Bronchial smooth muscle cell (primary cell): Measurements from ENCODE around the gene SNAPIN. TPM values are rescaled to one million over a fixed set of nuclear protein-coding genes. Genes with fewer than 3 reads are reported as not detected.

Experiments
- total RNA-seq: library from RNA; depleted of rRNA; stranded (reverse); fragments of >200 nt; gene quantifications from 2 replicates; pipeline ENCODE4 v1.2.1, GENCODE V29; 2014

Gene SNAPIN, protein sequence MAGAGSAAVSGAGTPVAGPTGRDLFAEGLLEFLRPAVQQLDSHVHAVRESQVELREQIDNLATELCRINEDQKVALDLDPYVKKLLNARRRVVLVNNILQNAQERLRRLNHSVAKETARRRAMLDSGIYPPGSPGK
- total RNA-seq: 42.7 and 50.9 TPM in 2 replicates

DNA sequence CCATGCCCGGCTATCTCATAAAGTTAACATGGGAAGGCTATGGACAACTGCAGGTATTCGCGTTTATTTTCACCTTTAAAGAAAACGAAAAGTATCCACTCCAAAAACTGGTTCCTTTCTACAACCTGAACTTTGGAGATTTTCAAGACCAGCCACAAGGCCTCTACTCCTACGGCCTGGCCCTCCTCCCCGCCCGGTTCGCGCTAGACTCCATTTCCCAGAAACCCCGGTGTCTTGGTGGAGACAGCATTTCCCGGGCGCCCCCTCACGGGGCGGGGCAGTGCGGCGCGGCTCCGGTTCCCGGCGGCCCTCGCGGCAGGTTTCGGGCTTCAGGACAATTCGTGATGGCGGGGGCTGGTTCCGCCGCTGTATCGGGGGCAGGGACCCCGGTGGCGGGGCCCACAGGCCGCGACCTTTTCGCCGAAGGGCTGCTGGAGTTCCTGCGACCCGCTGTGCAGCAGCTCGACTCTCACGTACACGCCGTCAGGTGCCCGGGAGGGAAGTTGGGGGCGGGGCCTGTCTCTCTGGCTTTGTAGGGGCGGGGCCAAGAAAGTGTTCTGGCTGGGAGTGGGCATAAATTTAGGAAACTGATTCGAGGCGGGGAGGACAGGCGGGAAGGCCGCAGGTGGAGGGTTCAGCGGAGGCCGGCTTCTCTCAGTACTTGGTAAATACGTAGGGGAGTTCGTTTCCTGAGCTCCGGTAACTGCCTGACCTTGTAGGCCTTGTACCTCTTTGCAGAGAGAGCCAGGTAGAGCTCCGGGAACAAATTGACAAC lies at the start of gene SNAPIN:
TSS of gene SNAPIN (plus strand) at position 304 of the 775 bp plus-strand sequence. CDS start at position 345, 41 bp downstream.

DNA sequence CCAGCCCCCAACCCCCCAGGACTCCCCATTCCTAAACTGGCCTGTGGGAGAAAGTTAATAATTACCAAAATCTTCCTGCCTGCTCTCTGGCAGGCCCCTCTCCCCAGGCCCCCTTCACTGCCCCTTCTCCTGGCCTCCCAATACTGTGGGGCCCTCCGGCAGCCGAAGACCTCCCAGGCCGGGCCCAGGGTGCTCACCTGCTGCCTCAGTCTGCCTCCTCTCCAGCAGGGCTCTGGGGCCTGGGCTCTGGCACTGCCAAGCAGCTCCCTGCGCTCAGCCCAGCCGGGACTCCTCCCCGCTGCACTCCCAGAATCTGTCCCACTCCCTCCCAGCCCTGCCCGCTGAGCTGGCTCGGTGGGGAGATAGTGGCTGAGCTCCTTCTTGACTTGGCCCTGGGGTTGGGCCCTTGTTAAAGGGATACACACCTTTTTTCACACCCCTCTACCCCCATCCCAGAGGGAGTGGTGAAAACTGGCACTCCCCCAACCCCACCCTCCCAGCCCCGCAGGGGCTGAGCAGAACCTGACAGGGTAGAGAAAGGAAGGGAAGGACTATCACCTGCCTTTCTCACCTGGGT lies 45.7 kb upstream of the SNAPIN start, which contains the start of gene S100A16:
TSS of gene S100A16 (minus strand) at position 383 of the 577 bp plus-strand sequence. CDS start 4,986 bp downstream, outside the sequence.

DNA sequence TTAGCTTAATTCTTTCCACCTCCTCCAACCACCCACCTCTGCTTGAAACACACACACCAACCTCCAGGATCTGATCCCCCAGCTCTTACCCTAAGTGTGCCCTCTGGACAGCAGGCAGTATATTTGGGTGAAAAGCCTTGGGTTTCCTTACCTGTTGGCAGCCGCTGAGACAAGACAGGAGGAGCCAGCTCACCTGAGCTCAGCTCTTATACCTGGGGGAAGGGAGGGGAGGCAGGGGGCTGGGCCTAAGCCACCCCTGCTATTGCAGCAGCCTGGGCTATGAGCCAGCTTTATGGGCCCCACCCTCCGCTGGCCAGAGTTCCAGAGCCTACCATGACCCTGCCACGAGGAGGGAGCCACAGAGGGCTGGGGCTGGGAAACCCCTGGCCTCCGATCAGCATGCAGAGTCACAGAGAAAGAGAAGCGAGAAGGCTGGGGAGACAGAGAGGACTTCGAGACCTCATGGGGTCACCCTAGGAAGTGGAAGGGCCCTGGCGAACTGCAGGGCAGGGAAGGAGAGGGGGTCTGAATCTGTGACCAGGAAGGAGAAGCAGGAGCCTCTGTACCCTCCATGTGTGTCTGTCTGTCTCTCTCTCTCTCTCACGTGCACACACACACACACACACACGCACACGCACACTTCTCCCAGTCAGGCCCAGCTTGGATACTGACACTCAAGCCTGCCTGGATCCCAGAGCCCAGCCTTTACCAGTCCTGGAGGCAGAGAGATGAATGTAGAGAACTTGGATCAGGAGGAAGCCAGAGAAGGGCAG lies 42.2 kb upstream of the SNAPIN start, which contains the start of gene S100A14:
TSS of gene S100A14 (minus strand) at position 182 of the 773 bp plus-strand sequence. CDS start 467 bp downstream, outside the sequence.

DNA sequence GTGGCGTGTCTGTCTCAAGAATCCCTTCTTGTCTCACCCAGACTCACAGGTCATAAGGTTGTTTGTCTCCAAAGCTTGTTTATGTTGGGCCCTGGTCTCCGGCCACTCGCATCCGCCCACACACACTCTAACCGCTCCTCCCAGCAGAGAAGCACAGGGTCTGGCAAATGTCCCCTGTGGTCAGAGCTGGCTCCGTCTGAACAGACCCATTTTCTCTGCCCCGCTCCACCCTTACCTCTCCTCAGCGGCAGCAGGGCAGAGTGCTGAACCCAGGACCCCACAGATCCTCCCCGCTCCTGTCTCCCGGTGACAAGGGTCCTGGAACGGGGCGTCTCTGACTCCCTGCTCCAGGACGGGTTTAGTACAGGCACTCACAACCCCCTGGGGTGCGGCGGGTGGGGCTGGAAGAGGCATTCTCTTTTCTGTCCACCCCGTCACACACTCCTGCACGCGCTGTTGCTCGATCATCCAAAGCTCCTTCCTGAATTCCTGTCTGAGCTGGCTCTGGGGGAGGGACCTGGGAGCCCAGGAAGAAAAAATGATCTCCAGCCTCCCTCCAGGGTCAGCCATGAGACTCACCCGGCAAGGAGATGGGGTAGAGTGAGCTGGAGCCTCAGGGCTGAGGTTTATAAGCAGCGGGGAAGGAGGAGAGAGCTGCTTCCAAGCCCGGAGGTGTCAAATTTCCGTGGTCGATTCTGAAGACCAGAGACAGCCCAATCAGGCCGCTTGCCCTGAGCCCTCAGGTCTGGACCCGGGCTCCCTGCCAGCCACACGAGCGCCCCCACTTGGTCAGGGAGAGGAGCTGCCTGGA lies 31.4 kb upstream of the SNAPIN start, which contains the start of gene S100A13:
TSS of gene S100A13 (minus strand) at position 602 of the 811 bp plus-strand sequence. CDS start 1,033 bp downstream, outside the sequence.

DNA sequence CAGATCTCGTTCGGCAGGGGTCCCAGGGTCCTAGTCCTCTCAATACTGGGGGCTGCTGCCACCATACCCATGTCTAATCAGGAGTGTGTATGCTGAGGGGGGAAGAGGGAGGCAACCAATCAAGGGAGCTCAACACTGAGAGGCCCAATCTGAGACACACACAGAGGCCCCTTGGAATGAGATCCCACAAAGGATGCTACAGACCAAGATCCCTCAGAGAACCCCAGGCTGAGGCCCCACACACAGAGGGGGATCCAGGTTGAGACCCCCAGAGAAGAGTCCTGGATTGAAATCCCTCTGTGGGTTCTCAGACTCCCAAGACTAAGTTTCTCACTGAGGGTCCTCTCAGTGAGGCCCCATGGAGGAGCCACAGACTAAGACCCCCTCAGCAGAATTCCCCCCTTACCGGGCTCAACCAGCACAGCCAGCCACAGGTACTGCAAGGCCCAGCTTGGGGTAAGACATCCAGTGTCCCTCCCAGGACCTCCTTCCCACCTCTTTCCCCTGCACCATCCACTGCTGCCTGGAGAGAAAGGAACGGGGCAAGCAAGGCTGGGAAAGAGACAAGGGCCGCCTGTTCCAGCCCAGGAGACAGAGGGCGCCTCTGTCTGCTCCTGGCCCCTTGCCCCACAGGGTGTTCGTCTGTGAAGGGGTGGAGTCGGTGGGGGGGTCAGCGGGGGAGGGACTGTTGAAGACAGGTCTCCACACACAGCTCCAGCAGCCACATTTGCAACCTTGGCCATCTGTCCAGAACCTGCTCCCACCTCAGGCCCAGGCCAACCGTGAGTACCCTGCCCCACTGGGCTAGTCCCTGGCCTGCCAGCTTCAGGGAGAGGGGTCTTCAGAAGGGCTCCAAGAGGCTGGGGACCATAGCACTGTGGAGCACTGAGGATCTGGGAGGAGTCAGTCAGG lies 30.5 kb upstream of the SNAPIN start, which contains the start of gene S100A1:
TSS of gene S100A1 (plus strand) at position 720 of the 912 bp plus-strand sequence. CDS start 2,088 bp downstream, outside the sequence.

DNA sequence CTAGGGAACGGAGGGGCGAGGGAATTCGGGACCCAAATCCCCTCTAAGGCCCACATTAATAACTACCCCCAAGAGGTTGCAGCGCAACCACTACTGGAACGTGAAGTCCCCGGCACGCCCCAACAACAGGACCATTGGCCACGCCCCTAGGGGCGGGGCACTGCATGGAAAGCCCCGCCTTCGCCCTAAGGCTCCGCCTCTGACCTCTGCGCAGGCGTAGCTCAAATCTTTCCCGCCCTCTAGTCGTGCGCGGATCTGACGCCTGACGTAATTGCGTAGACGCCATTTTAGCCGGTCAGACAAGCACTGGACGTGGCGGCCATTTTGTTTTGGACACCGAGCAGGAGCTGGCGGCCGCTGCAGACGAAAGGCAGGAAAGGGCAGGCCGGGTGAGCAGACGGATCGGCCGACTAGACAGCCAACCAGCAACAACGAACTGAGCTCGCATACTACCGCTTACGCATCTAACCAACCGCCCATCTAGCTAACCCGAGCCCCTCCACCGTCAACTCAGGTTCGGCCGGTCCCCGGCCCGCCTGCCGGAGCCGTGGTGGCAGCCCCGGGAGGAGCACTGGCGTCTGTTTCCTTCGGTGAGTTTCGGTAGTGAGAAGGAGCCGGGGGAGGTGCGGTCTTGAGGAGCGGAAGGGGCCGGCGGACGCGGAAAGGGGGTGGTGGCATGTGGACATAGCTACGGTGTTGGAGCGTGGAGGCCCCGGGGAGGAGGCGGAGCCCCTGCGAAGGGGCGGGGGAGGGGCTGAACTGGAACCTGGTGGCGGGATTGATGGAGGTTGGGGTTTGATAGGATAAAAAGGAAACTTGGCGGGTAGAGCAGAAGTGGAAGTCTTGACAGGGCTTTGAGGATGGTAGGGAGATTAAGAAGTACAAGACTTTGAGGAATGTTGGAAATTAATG lies 24.5 kb upstream of the SNAPIN start, which contains the start of gene CHTOP:
TSS of gene CHTOP (plus strand) at position 313 of the 912 bp plus-strand sequence. CDS start 2,523 bp downstream, outside the sequence.

DNA sequence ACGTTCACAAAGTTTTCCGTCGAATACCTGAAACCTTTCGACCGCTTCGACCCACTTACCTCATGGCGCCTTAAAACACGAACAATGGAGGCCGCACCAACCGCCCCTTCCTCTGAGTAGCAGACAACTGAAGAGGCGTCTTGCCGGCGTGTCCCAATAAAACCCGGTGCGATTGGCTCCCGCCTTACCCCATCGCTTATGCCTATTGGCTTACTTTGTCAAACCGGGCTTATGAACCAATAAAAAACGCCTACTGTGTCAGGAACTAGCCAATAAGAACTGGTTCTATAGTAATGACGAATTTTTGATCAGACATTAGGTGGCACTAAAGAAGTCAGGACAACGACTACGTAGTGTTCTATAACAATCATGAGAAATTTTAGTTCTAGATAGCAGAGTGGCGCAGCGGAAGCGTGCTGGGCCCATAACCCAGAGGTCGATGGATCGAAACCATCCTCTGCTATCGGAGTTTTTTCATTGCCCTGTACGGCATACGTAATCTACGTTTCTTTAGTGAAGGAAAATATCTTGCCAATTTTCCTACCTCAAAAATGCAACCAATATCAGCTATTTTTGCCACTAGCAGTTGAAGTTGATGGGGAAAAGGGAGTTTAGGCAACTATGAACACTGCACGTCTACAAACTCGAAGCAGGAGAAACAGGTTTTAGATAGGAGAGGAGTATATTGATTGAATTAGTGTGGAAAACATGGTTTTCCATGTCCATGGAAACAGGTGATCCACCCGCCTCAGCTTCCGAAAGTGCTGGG lies 12.5 kb downstream of the SNAPIN start, which contains the start of gene ILF2:
TSS of gene ILF2 (minus strand) at position 135 of the 769 bp plus-strand sequence. CDS start at position 64, 71 bp downstream.

DNA sequence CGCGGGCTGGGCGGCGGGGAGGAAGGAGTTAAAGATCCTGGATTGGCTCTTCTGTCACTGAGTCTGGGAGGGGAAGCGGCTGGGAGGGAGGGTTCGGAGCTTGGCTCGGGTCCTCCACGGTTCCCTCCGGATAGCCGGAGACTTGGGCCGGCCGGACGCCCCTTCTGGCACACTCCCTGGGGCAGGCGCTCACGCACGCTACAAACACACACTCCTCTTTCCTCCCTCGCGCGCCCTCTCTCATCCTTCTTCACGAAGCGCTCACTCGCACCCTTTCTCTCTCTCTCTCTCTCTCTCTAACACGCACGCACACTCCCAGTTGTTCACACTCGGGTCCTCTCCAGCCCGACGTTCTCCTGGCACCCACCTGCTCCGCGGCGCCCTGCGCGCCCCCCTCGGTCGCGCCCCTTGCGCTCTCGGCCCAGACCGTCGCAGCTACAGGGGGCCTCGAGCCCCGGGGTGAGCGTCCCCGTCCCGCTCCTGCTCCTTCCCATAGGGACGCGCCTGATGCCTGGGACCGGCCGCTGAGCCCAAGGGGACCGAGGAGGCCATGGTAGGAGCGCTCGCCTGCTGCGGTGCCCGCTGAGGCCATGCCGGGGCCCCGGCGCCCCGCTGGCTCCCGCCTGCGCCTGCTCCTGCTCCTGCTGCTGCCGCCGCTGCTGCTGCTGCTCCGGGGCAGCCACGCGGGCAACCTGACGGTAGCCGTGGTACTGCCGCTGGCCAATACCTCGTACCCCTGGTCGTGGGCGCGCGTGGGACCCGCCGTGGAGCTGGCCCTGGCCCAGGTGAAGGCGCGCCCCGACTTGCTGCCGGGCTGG lies 20.2 kb downstream of the SNAPIN start, which contains the start of gene NPR1:
TSS of gene NPR1 (plus strand) at position 170 of the 818 bp plus-strand sequence. CDS start at position 591, 421 bp downstream.

Other genes starting within 250 kb of the SNAPIN start
- gene S100A7A, start 242.2 kb upstream of the SNAPIN start, total RNA-seq: not detected in 2 replicates
- not detected in 2 replicates for gene S100A7, start 198.1 kb upstream of the SNAPIN start, total RNA-seq
- gene S100A6, start 122.7 kb upstream of the SNAPIN start, total RNA-seq: 4,155 and 5,808 TPM in 2 replicates
- 0.77 TPM in 1 of 2 replicates, not detected in the other for gene S100A5, start 117.8 kb upstream of the SNAPIN start, total RNA-seq
- gene S100A4, start 112.9 kb upstream of the SNAPIN start, total RNA-seq: 471 and 540 TPM in 2 replicates
- gene S100A3, start 109.4 kb upstream of the SNAPIN start, total RNA-seq: 4.3 and 9.6 TPM in 2 replicates
- gene S100A2, start 92.9 kb upstream of the SNAPIN start, total RNA-seq: 3.6 and 3.8 TPM in 2 replicates
- 140 and 155 TPM in 2 replicates for gene S100A16, start 45.6 kb upstream of the SNAPIN start, total RNA-seq
- 0.47 and 2.1 TPM in 2 replicates for gene S100A14, start 42.4 kb upstream of the SNAPIN start, total RNA-seq
- gene S100A13, start 31.2 kb upstream of the SNAPIN start, total RNA-seq: 275 and 496 TPM in 2 replicates
- 0.63 TPM in 1 of 2 replicates, not detected in the other for gene S100A1, start 30.3 kb upstream of the SNAPIN start, total RNA-seq
- 20.6 and 25.7 TPM in 2 replicates for gene CHTOP, start 24.6 kb upstream of the SNAPIN start, total RNA-seq
- 140 and 148 TPM in 2 replicates for gene ILF2, start 12.3 kb downstream of the SNAPIN start, total RNA-seq
- gene NPR1, start 20.0 kb downstream of the SNAPIN start, total RNA-seq: 1.9 and 9.4 TPM in 2 replicates
- gene INTS3, start 69.3 kb downstream of the SNAPIN start, total RNA-seq: 28.5 and 32.1 TPM in 2 replicates
- 27.6 and 50.1 TPM in 2 replicates for gene SLC27A3, start 116.7 kb downstream of the SNAPIN start, total RNA-seq